GM13976 (cell line): ENCODE measurements around the gene TSEN15.

Experiments
- DNase-seq: peaks from one replicate; pipeline ENCODE4 v3.0.0; 2012; ENCODE audit warnings: low spot score
- in situ Hi-C: fragments of 300-500 bp; cut with MboI; formaldehyde crosslinking; loops from one replicate; pipeline ENCODE4 v1.12.0; 2022; ENCODE audit warnings: low sequenced_read_pairs, mixed read lengths, inconsistent platforms; ENCODE audit not compliant: unreplicated experiment
- TF ChIP-seq, protein P1 (sequence below): IDR thresholded peaks from 2 replicates; pipeline ENCODE4 v1.5.1; 2012; ENCODE audit warnings: borderline replicate concordance, mild to moderate bottlenecking; ENCODE audit not compliant: insufficient read depth; ENCODE audit errors: extremely low read depth, missing control alignments, control extremely low read depth

Gene TSEN15

GRCh38 chr1:184016169-184016568, 35.4 kb upstream of the TSEN15 start:
- TF ChIP-seq, protein P1, sequence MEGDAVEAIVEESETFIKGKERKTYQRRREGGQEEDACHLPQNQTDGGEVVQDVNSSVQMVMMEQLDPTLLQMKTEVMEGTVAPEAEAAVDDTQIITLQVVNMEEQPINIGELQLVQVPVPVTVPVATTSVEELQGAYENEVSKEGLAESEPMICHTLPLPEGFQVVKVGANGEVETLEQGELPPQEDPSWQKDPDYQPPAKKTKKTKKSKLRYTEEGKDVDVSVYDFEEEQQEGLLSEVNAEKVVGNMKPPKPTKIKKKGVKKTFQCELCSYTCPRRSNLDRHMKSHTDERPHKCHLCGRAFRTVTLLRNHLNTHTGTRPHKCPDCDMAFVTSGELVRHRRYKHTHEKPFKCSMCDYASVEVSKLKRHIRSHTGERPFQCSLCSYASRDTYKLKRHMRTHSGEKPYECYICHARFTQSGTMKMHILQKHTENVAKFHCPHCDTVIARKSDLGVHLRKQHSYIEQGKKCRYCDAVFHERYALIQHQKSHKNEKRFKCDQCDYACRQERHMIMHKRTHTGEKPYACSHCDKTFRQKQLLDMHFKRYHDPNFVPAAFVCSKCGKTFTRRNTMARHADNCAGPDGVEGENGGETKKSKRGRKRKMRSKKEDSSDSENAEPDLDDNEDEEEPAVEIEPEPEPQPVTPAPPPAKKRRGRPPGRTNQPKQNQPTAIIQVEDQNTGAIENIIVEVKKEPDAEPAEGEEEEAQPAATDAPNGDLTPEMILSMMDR, result no peak
- in situ Hi-C loops, result no loop called here
- DNase-seq, result no peak

GRCh38 chr1:184017306-184017705, 34.2 kb upstream of the TSEN15 start:
- no peak for DNase-seq
- TF ChIP-seq, protein P1, result no peak
- in situ Hi-C loops, result no loop called here

DNA sequence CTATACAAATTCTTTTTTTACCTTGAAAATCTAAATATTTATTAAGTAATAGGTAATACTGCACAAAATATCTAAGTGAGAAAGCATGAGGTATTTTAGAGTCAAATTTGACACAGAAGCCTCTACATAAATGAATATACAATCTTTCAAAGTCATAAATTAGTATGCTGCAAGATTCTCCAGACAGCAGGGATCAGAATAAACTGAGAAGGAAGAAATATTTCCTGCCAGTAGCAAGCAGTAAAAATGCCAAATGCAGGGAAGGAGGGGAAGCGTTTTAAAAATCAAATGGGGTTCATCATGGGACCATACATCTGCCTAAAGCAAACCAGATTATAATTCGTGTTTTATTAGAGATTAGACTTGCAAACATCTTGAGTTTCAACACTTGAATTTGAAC, 32.9 kb upstream of the TSEN15 start:
- in situ Hi-C loops, result no loop called here
- TF ChIP-seq, protein P1, result no peak
- no peak for DNase-seq

- DNase-seq, result no peak
- in situ Hi-C loops, result no loop called here
- TF ChIP-seq, protein P1, result no peak
Measured at GRCh38 chr1:184019069-184019468, 32.5 kb upstream of the TSEN15 start.

DNA sequence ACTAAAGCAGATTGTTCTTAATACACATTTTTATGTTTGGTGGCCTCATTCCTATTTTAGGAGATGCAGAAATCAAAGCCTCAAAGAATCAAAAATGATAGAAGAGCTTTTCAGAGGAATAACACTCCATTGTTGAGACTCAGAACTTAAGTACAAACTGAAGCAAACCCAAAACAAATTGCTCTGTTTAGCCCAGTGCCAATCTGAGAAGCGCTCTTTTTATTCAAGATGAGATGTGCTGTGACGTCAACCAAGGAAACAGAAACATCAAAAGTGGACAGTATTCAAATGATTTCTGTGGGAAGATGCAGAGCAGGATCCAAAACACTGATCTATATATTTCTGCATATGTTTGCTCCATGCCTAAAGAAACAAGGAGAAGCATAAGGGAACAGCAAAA, 32.0 kb upstream of the TSEN15 start:
- in situ Hi-C loops, result no loop called here
- no peak for DNase-seq
- TF ChIP-seq, protein P1, result no peak

GRCh38 chr1:184020328-184020727, 31.2 kb upstream of the TSEN15 start:
- in situ Hi-C loops, result no loop called here
- no peak for DNase-seq
- TF ChIP-seq, protein P1, result no peak

DNA sequence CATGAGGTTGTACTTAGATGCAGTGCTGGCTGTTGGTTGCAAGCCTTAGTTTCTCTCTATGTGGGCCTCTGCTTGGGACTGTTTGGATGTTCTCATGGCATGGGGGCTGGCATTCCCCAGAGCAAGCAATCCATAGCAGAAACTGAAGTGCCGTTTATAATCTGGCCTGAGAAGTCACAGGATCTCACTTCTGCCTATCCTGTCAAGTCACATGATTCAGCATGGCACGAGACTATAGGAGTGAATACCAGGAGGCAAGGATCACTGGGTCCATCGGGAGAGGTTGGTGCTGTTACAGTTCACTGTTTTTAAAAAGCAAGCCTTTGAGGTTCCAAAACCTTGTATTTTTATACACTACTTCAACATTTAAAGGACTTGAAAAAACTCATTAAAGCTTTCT, 30.7 kb upstream of the TSEN15 start:
- in situ Hi-C loops, result no loop called here
- TF ChIP-seq, protein P1, result no peak
- DNase-seq, result no peak
